Stimulated activated CD4-positive, alpha-beta T cell treated with anti-CD3 and anti-CD28 coated beads, Interleukin-1b, Interleukin-23, amount 100 ng/mL, for 4 hours (primary cell): Measurements from ENCODE around the gene UHMK1.
"Not testable (repeated sequence)": the region's sequence is repeated elsewhere in the genome, so short reads cannot be mapped to it uniquely, and the experiment has no call there.

Source experiments
- DNase-seq, 2 donors: peaks; one replicate each; pipeline ENCODE4 v3.0.0-alpha.2; 2020; ENCODE audit warnings: low read depth in 2 of 2

Gene UHMK1

DNA sequence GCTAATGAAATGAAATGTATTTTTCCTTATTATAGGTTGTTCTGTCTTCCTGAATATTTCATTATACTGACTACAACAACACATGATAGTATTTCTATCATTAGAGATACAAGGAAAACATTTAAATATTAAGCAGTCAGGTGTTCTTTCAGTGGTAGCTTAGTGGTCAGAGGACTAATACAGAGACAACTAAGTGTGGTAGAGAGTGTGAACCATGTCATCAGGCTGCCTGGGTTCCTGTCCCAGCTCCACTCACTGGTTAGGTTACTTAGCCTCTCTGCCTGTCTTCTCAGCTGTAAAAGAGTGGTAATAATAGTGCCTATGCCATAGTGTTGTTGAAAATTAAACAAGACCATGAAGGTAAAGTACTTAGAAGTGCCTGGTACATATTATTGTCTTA lies 67.8 kb downstream of the UHMK1 start:
- DNase-seq: no peak

DNA sequence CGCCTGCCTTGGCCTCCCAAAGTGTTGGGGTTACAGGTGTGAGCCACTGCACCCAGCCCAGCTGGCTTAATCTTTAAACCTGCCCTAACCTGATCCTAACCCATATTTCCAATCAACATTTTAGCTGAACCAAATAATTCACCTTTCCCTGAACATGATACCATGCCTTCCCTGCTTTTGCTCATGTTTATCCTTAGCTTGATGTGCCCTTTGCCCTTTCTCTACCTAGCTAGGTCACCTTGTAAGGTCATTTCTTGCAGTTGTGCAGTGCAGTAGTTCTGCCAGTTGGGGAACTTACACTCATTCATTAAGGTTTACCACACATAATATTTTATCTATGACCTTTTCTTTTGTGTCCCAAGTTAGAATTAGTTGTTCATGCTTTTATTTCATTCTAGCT lies 69.3 kb downstream of the UHMK1 start:
- DNase-seq: no peak

DNA sequence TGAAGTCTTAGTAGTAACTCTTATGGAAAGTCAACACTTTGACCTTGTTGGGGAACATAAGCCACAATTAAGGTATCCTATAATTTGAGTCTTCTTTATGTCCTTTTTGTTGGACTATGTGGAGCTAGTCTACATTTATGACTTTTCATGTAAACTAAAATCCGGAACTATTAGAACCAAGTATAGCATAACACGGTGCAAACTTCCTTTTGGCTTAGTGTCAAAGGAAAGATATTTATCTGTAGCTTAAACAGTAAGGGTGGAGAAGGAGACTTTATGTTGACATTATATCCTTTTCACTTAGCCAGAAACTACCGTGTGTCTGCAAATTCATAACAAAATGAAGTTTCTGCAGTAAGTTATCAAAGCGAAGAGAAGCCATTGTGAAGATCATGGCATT lies 71.2 kb downstream of the UHMK1 start:
- DNase-seq: no peak

DNA sequence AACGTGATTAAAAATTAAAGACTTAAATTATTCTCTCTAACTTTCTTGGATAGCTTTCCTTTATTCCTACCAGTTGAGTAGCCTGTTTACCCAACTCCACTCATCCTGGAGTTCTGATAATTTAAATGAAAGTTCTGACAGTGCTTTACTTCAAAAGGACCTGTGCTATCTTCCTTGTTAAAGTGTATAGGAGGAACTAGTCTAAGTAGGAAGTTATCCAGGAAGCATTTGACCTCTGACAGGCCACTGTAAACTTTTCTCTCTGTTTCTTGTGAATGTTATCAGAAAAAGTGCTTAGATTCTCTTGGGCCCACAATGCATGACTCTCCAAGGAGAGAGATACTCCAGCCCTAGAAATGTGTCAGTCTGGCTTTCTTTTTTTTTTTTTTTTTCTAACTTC lies 73.1 kb downstream of the UHMK1 start:
- DNase-seq: no peak

DNA sequence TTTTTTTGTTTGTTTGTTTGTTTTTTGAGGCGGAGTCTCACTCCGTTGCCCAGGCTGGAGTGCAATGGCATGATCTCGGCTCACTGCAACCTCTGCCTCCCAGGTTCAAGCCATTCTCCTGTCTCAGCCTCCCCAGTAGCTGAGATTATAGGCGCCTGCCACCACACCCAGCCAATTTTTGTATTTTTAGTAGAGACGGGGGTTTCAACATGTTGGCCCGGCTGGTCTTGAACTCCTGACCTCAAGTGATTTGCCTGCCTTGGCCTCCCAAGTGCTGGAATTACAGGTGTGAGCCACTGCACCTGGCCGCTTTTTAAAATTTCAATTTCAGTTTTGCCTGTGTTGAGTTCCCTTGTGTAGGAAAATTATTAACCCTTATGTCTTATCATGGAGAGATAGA lies 73.5 kb downstream of the UHMK1 start:
- not testable (repeated sequence) for DNase-seq

DNA sequence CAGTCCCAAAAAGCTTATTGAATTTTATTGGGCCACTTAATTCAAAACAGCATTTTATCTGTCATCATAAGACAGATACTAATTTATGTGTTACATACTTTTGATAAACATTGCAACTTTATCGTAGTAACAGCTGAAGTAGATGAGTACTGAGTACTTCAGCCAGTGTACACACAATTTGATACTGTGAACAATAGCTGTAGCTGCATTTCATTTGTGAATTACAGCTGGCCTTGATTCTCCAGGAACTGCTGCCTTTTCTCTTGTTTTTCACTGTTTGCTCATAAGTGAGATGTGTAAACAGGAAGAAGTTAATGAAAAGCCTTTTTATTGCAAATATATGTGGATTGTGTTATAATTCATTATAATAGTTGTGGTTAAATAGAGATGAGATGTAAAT lies 74.1 kb downstream of the UHMK1 start:
- DNase-seq: no peak

DNA sequence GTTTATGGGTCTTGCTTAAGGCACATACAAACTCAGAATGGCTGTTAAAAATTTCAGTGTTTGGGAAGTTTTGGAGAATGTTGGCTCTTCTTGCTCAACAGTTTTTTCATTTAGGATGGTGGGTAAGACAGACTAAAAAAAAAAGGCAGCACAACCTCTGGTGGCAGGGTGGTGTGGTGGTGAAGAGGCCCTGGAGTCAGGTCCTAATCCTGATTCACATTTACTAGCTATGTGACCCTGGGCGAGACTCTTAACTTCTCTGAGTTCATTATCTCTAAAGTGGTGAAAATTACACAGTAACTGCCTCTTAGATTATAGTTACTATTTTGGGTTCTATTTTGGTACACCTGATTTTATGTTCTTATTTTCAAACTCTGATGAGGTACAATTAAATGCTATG lies 75.5 kb downstream of the UHMK1 start:
- no peak for DNase-seq

DNA sequence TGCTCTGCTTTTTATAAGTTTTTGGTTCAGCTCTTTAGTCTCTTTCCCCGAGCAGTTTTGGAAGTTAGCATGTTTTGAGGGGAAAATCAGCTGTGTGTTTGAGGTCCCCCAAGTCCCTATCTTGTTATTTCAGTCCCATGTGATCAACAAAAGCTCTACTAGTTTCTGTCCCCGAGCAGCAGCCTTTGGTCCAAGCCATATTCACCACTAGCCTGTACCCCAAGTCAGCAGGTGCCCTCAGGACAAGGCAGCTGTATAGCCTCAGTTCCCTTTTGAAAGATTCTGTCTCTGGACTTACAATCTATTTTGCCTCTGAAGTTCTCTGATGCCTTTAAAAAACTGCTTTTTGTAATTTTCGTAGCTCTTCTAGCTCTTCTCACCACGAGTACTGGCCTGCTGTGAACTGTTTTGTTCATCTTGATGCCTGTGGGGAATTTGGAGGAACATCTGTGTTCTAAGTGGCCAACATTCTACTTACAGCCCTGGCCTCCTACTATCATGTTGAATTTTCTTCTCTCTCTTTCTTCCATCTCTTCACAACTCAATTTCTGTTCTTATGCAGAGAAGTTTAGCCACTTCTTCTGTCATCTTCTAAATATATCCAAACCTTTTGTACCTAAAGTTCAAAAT lies 80.6 kb downstream of the UHMK1 start:
- no peak for DNase-seq

DNA sequence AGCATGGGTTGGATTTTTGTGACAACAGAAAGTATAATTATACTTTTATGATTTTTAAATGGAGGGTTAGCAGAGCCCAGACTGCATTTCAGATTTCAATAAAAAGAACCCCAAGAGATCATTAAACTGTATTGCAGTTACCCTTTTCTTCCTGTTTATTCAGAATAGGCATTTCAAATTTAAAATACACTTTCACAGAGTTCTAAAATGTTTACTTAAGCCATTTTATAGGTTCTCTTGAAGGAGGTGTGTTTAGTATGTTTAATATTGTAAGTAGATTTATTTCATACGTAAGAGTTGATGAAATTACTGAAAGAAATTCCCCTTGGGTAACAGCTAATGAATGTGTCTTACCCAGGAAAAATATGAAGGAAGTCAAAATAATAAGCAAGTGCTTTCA lies 81.3 kb downstream of the UHMK1 start:
- no peak for DNase-seq
